ENCODE results near the gene TNS1. TPM values are rescaled to one million over a fixed set of nuclear protein-coding genes. Genes with fewer than 3 reads are reported as not detected.

The TNS1 gene
- total RNA-seq, 1 donor, result 48.9 TPM

DNA sequence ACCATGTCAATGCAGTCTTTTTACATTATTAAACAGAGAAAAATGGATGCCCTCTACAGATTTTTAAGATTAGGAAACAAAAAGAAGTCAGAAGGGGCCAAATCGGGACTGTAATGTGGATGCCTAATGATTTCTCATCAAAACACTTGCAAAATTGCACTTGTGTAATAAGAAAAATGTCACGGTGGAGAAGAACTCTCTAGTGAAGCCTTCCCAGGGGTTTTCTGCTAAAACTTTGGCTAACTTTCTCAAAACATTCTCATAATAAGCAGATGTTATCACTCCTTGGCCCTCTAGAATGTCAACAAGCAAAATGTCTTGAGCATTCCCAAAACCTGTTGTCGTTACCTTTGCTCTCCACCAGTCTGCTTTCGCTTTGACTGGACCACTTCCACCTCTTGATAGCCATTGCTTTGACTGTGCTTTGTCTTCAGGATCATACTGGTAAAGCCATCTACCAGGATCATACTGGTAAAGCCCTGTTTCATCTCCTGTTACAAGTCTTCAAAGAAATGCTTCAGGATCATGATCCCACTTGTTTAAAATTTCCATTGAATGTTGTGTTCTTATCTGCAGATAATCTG is 226.8 kb downstream of the TNS1 start:
- no peak overlapping the region for H3K4me2 ChIP-seq (ENCODE audit: insufficient read depth, low read length)
- no peaks in the 10 kb centered on the region for H3K9me3 ChIP-seq (ENCODE audit: low read depth, low read length)
- peaks cover 4% of the 10 kb centered on the region for H3K36me3 ChIP-seq (ENCODE audit: insufficient read depth, low read length)
- H3K27ac ChIP-seq (ENCODE audit: low read depth, low read length), result no peak overlapping the region
- no peaks in the 10 kb centered on the region for H3K79me2 ChIP-seq (ENCODE audit: insufficient read depth, low read length)
- no peaks in the 10 kb centered on the region for H4K20me1 ChIP-seq (ENCODE audit: insufficient read depth, low read length)
- H3K27me3 ChIP-seq (ENCODE audit: insufficient read depth, low read length), result no peaks in the 10 kb centered on the region
- no peaks in the 10 kb centered on the region for H3K4me1 ChIP-seq (ENCODE audit: insufficient read depth, low read length)
- no peak for DNase-seq (ENCODE audit: insufficient read length, low spot score, missing footprints)
- TF ChIP-seq, protein P1, sequence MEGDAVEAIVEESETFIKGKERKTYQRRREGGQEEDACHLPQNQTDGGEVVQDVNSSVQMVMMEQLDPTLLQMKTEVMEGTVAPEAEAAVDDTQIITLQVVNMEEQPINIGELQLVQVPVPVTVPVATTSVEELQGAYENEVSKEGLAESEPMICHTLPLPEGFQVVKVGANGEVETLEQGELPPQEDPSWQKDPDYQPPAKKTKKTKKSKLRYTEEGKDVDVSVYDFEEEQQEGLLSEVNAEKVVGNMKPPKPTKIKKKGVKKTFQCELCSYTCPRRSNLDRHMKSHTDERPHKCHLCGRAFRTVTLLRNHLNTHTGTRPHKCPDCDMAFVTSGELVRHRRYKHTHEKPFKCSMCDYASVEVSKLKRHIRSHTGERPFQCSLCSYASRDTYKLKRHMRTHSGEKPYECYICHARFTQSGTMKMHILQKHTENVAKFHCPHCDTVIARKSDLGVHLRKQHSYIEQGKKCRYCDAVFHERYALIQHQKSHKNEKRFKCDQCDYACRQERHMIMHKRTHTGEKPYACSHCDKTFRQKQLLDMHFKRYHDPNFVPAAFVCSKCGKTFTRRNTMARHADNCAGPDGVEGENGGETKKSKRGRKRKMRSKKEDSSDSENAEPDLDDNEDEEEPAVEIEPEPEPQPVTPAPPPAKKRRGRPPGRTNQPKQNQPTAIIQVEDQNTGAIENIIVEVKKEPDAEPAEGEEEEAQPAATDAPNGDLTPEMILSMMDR (IDR thresholded peaks at IDR 0.05; ENCODE audit: extremely low read depth, low read depth, low read length), result no peak
- no peak overlapping the region for H2AFZ ChIP-seq (ENCODE audit: low read length)
- no peak overlapping the region for H3K4me3 ChIP-seq (ENCODE audit: insufficient read depth, low read length)

DNA sequence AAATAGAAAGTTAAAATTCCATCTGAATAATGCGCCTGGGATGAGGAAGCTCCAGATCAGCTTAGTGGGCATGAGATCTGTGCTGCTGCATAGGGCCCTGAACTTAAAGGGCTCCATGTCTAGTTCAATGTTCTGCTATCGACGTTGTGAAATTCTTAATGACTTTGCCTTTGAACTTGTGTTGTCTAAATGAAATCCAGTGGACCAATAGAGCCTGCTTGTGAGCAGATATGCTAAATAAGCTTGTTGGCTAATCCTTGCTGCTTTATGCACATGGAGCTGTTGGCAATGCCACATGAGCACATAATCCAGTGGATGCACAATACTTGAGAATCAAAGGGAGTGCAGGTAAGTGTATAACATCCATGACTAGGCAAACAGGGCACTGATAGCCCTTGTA is 228.6 kb downstream of the TNS1 start:
- Histone ChIP-seq H3K36me3 (ENCODE audit: insufficient read depth, low read length) (peaks cover 4% of the 10 kb centered on the region), H3K27ac (ENCODE audit: low read depth, low read length) (no peak overlapping the region), H3K79me2 (ENCODE audit: insufficient read depth, low read length) (no peaks in the 10 kb centered on the region), H3K27me3 (ENCODE audit: insufficient read depth, low read length) (no peaks in the 10 kb centered on the region), H3K4me2 (ENCODE audit: insufficient read depth, low read length) (no peak overlapping the region), H3K9me3 (ENCODE audit: low read depth, low read length) (no peaks in the 10 kb centered on the region), H3K4me1 (ENCODE audit: insufficient read depth, low read length) (no peaks in the 10 kb centered on the region), H2AFZ (ENCODE audit: low read length) (no peak overlapping the region), H3K4me3 (ENCODE audit: insufficient read depth, low read length) (no peak overlapping the region), H4K20me1 (ENCODE audit: insufficient read depth, low read length) (no peaks in the 10 kb centered on the region)
- TF ChIP-seq, protein P1 (IDR thresholded peaks at IDR 0.05; ENCODE audit: extremely low read depth, low read depth, low read length), result no peak
- DNase-seq (ENCODE audit: insufficient read length, low spot score, missing footprints), result no peak

DNA sequence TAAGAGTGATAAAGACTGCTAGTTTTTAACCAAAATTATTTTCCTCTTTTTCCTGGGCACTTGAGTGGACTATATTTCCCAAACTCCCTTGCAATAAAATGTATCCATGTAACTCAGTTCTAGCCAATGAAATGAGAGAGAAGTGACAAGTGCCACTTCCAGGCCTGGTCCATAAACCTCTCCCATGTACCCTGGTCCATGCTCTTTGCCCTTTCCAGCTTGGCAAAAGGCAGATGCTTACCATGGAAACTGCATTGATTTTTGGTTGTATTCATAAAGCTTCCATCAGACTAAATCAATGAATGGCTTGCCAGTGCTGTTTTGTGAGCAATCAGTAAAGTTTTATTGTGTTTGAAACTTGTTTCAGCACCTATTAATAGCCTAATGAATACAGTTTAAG is 229.3 kb downstream of the TNS1 start:
- Histone ChIP-seq H3K9me3 (ENCODE audit: low read depth, low read length) (no peaks in the 10 kb centered on the region), H3K27ac (ENCODE audit: low read depth, low read length) (no peak overlapping the region), H3K27me3 (ENCODE audit: insufficient read depth, low read length) (no peaks in the 10 kb centered on the region), H3K4me3 (ENCODE audit: insufficient read depth, low read length) (no peak overlapping the region), H3K36me3 (ENCODE audit: insufficient read depth, low read length) (peaks cover 4% of the 10 kb centered on the region), H3K4me1 (ENCODE audit: insufficient read depth, low read length) (no peaks in the 10 kb centered on the region), H3K4me2 (ENCODE audit: insufficient read depth, low read length) (no peak overlapping the region), H2AFZ (ENCODE audit: low read length) (no peak overlapping the region), H3K79me2 (ENCODE audit: insufficient read depth, low read length) (no peaks in the 10 kb centered on the region), H4K20me1 (ENCODE audit: insufficient read depth, low read length) (no peaks in the 10 kb centered on the region)
- DNase-seq (ENCODE audit: insufficient read length, low spot score, missing footprints), result no peak
- TF ChIP-seq, protein P1 (IDR thresholded peaks at IDR 0.05; ENCODE audit: extremely low read depth, low read depth, low read length), result no peak

DNA sequence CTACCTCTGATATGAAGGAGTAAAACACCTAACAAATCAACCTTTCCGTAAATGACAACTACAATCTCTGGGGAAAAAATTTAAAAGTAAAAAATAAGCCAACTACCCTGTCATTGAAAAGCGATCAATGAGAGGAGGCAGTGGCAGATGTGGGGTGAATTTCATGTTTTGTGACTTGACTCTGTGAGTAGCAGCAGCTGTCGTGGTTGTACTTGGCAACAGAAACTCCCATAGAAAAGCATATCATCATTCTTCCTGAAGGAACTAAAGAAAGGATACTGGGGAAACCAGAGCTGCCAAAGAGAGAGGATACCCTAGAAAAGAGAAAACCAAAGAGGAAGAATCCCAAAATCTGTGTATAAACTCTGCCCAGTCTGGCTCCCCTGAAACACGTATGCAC is 236.4 kb downstream of the TNS1 start:
- TF ChIP-seq, protein P1 (IDR thresholded peaks at IDR 0.05; ENCODE audit: extremely low read depth, low read depth, low read length), result no peak
- no peak overlapping the region for H3K4me2 ChIP-seq (ENCODE audit: insufficient read depth, low read length)
- H3K27ac ChIP-seq (ENCODE audit: low read depth, low read length), result no peak overlapping the region
- H3K9me3 ChIP-seq (ENCODE audit: low read depth, low read length), result peaks cover 3% of the 10 kb centered on the region
- H3K27me3 ChIP-seq (ENCODE audit: insufficient read depth, low read length), result no peaks in the 10 kb centered on the region
- no peak overlapping the region for H2AFZ ChIP-seq (ENCODE audit: low read length)
- no peak for DNase-seq (ENCODE audit: insufficient read length, low spot score, missing footprints)
- H3K4me1 ChIP-seq (ENCODE audit: insufficient read depth, low read length), result no peaks in the 10 kb centered on the region
- no peak overlapping the region for H3K4me3 ChIP-seq (ENCODE audit: insufficient read depth, low read length)
- H3K79me2 ChIP-seq (ENCODE audit: insufficient read depth, low read length), result no peaks in the 10 kb centered on the region
- no peaks in the 10 kb centered on the region for H4K20me1 ChIP-seq (ENCODE audit: insufficient read depth, low read length)
- H3K36me3 ChIP-seq (ENCODE audit: insufficient read depth, low read length), result no peaks in the 10 kb centered on the region
